Ovary (tissue), 10 donors: ENCODE results near the gene SYNJ2BP. TPM values are rescaled to one million over a fixed set of nuclear protein-coding genes. Genes with fewer than 3 reads are reported as not detected.

Source experiments
- DNase-seq, 5 donors: peaks; one replicate each; pipeline ENCODE4 v3.0.0-alpha.2; 2019 to 2020
- H3K27ac ChIP-seq, 2 donors: fragments of 200-600 bp; one replicate each; pipeline versions ENCODE4 v1.5.1 to v1.8.0; 2019 to 2022
- H3K27me3 ChIP-seq: fragments of 200-600 bp; one replicate; pipeline ENCODE4 v1.8.0; 2022
- H3K36me3 ChIP-seq: fragments of 200-600 bp; sonication (generic); one replicate; pipeline ENCODE4 v1.5.1; 2019
- H3K4me1 ChIP-seq: one replicate; pipeline ENCODE4 v1.8.1; 2013; ENCODE audit warnings: mild to moderate bottlenecking, moderate library complexity; ENCODE audit not compliant: insufficient read depth
- H3K4me3 ChIP-seq: fragments of 200-600 bp; sonication (generic); one replicate; pipeline ENCODE4 v1.5.1; 2017
- H3K9me3 ChIP-seq, 2 donors: fragments of 200-600 bp in 1 of 2; sonication (generic) in 1 of 2; one replicate each; pipeline versions ENCODE4 v1.5.1 to v1.8.1; 2013 to 2019; ENCODE audit warnings: mild to moderate bottlenecking in 1 of 2, moderate library complexity in 1 of 2
- EP300 ChIP-seq: sonication (generic); formaldehyde crosslinking; IDR thresholded peaks from one replicate; pipeline ENCODE4 v1.6.1; 2017; ENCODE audit warnings: antibody characterized with exemption
- POLR2A ChIP-seq: fragments of 450-650 bp; IDR thresholded peaks from one replicate; pipeline ENCODE4 v1.6.1; 2017; ENCODE audit warnings: antibody characterized with exemption, mild to moderate bottlenecking, moderate library complexity
- WGBS, 3 donors: extraction: QIAGEN DNeasy Blood & Tissue Kit in 1 of 3; methylation state at CpG; one replicate each; pipeline versions ENCODE4 v1.1.5 to v1.1.7; 2013 to 2017; 5-methylcytosine and 5-hydroxymethylcytosine counted together
- intact Hi-C, 4 donors: fragments of 100-400 bp; cut with DNase I; formaldehyde crosslinking; loops; one replicate each; pipeline versions ENCODE4 v1.11.0 to v1.15.1; 2022 to 2023
- long read RNA-seq, 3 donors: library from polyadenylated mRNA in 2 of 3; unstranded in 2 of 3; transcript quantifications; one replicate each; pipeline ENCODE4 v2.0.0 and lab custom pipeline, GENCODE V29; 2021 to 2026
- polyA plus RNA-seq, 2 donors: library from polyadenylated mRNA; stranded (reverse); fragments of 200-250 nt in 1 of 2; fragments of 350-450 nt in 1 of 2; fragmentation: Illumina TruSeq in 1 of 2; extraction: RNeasy Lipid Tissue Mini Kit (QIAGEN cat#74804) in 1 of 2; gene quantifications; one replicate each; pipeline ENCODE4 v1.2.3, GENCODE V29; 2013 to 2014
- total RNA-seq, 7 donors: library from RNA; depleted of rRNA in 2 of 7; stranded (reverse); fragments of >200 nt in 2 of 7; fragmentation: NEBNext Ultra II Directional in 3 of 7; extraction: Animal tissue kit (Norgen Biotek cat#: 25700) in 3 of 7; gene quantifications; one replicate each; pipeline versions ENCODE4 v1.1.0 to v1.2.4, GENCODE V29; 2016 to 2023
- TF ChIP-seq, protein P1 (sequence below), 3 donors: fragments of 450-650 bp in 2 of 3; fragments of 200-600 bp in 1 of 3; IDR thresholded peaks; one replicate each; pipeline versions ENCODE4 v1.5.1 to v1.8.0; 2016 to 2022; ENCODE audit warnings: antibody characterized with exemption in 3 of 3, mild to moderate bottlenecking in 1 of 3
- donor health status: DM: no; HTN: no; CAD: no; lungs with moderate emphysema.
- donor health status: DM: no; HTN: no; CAD: no.
- donor health status: Bipolar disorder and iron deficiency.
- donor health status: DM: yes; HTN: yes; CAD: no.
- donor health status: DM: no; HTN: no; CAD: no.
- donor health status: DM: yes; HTN: yes; CAD: no.

The SYNJ2BP gene, protein sequence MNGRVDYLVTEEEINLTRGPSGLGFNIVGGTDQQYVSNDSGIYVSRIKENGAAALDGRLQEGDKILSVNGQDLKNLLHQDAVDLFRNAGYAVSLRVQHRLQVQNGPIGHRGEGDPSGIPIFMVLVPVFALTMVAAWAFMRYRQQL
- total RNA-seq (10 to 100 TPM in 6 of 7 donors, 1 to 10 TPM in 1; 7.9 to 24.3 (median 20.6) TPM), polyA plus RNA-seq (10 to 100 TPM in 1 of 2 donors, 1 to 10 TPM in 1; 9.0 to 31.7 TPM)
- long read RNA-seq, donor 1, full-length matches to known transcripts = 47 of 58 reads
- long read RNA-seq, donor 1, partial matches to known transcripts = 0 of 58 reads
- long read RNA-seq, donor 1, other reads (novel, unspliced or antisense) = 11 of 58 reads
- long read RNA-seq, donor 2, full-length matches to known transcripts = 12 of 12 reads
- long read RNA-seq, donor 2, partial matches to known transcripts = 0 of 12 reads
- long read RNA-seq, donor 2, other reads (novel, unspliced or antisense) = 0 of 12 reads
- long read RNA-seq, donor 3, full-length matches to known transcripts = 13 of 17 reads
- long read RNA-seq, donor 3, partial matches to known transcripts = 0 of 17 reads
- long read RNA-seq, donor 3, other reads (novel, unspliced or antisense) = 4 of 17 reads

DNA sequence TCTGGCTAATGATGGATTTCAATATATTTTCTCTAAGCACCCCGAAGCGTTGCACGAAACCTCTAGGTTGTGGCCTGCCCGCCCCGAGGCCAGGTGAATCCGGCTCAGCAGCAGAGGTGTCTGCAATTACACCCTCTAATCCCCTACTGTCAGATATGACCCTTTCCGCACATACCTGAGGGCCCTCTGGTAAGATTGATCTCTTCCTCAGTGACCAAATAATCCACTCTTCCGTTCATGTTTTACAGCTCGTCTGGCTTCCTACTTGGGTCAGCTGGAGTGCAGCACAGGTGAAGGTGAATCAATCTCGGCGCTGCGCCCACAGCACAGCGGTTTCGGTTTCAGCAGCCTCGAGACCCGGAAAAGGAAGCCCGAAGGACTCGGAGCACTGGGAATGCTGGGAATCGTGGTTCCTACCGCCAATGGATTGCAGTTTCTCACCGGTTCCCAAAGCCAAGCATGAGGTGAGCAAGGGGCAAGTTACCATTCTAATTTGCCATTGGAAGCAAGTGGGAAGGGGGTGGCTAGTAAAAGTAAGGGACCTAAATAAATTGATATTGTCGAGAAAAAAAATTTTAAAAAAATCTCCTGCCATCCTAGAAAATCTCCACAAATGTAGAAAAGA is at the start of gene SYNJ2BP:
Gene SYNJ2BP, minus strand, starts transcription at position 366 of the 625 bp plus-strand sequence. Its CDS starts 127 bp downstream, at position 239.
- H3K36me3 ChIP-seq = no peaks in the 10 kb centered on the region
- H3K4me3 ChIP-seq = peak within 1 kb of the TSS; percentile 66
- H3K27me3 ChIP-seq = no peaks in the 10 kb centered on the region
- H3K27ac ChIP-seq = peak within 1 kb of the TSS in 1 of 2 donors; percentile 56
- TF ChIP-seq, protein P1, sequence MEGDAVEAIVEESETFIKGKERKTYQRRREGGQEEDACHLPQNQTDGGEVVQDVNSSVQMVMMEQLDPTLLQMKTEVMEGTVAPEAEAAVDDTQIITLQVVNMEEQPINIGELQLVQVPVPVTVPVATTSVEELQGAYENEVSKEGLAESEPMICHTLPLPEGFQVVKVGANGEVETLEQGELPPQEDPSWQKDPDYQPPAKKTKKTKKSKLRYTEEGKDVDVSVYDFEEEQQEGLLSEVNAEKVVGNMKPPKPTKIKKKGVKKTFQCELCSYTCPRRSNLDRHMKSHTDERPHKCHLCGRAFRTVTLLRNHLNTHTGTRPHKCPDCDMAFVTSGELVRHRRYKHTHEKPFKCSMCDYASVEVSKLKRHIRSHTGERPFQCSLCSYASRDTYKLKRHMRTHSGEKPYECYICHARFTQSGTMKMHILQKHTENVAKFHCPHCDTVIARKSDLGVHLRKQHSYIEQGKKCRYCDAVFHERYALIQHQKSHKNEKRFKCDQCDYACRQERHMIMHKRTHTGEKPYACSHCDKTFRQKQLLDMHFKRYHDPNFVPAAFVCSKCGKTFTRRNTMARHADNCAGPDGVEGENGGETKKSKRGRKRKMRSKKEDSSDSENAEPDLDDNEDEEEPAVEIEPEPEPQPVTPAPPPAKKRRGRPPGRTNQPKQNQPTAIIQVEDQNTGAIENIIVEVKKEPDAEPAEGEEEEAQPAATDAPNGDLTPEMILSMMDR (IDR thresholded peaks at IDR 0.05) = no peak
- no peak for TF ChIP-seq EP300
- no peak for TF ChIP-seq POLR2A
- peak; percentile 53 to 72 (median 60) for DNase-seq
- peaks cover 3% of the 10 kb centered on the region for H3K4me1 ChIP-seq
- no peaks in the 10 kb centered on the region for H3K9me3 ChIP-seq
- WGBS, 3 donors = 1% methylated on average over 22 of the region's 22 CpGs
- intact Hi-C loops = no loop called here

DNA sequence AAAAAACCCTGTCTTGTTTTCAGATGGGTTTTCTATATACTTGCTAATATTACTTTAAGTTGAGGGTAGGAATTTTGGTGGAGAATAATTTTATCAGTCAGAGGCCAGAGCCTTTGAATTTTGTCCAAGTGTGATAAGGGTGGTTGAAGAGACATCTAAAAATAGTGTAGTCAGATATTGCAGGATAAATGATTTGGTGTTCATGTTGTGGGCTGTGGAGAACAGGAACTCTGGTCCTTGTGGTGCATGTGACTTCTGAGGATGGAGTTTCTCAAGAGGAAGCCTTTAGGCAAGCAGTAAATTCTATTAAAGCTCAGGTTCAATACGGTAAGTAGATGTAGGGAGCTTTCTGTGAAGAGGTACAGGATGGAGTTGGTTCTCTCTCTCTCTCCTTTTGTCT is 37.8 kb upstream of the SYNJ2BP start:
- intact Hi-C loops = no loop called here
- Histone ChIP-seq H3K4me1 (no peaks in the 10 kb centered on the region), H3K9me3 (no peaks in the 10 kb centered on the region), H3K36me3 (no peaks in the 10 kb centered on the region), H3K27ac (no peak overlapping the region), H3K4me3 (no peak overlapping the region), H3K27me3 (no peaks in the 10 kb centered on the region)
- no peak for DNase-seq
- WGBS, 3 donors = 56 to 75% (median 63%) methylated on average over 1 of the region's 1 CpG
- TF ChIP-seq EP300 (no peak), POLR2A (no peak)
- TF ChIP-seq, protein P1 (IDR thresholded peaks at IDR 0.05) = no peak

DNA sequence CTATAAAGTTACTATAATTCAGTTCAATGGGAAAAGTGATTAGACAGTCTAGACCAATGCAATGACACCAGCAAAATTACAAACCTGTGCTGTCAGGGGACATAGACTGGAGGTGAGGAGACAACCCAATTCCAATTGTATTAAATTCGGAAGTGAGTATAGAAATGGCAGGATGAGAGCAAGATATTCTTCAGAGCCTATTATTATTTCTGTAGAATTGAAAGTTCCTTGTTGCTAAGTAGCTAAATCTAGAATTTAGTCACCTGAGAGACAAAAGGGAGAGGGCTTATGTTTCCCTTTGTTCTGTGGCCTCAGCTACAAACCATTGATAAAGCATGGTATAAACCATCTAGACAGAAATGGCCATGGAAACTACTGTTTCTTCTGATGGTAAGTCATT is 35.0 kb upstream of the SYNJ2BP start, which contains the start of gene ADAM21:
Gene ADAM21, plus strand, starts transcription at position 301 of the 400 bp plus-strand sequence. CDS start 5,326 bp downstream, outside the sequence.
- Histone ChIP-seq H3K4me3 (no peak within 1 kb of the TSS), H3K27me3 (no peaks in the 10 kb centered on the region), H3K9me3 (no peaks in the 10 kb centered on the region), H3K27ac (no peak within 1 kb of the TSS), H3K4me1 (no peaks in the 10 kb centered on the region), H3K36me3 (no peaks in the 10 kb centered on the region)
- TF ChIP-seq POLR2A (no peak), EP300 (no peak)
- TF ChIP-seq, protein P1 (IDR thresholded peaks at IDR 0.05) = no peak
- no peak for DNase-seq
- 92 to 94% (median 94%) methylated on average over 1 of the region's 1 CpG for WGBS, 3 donors
- intact Hi-C loops = no loop called here

DNA sequence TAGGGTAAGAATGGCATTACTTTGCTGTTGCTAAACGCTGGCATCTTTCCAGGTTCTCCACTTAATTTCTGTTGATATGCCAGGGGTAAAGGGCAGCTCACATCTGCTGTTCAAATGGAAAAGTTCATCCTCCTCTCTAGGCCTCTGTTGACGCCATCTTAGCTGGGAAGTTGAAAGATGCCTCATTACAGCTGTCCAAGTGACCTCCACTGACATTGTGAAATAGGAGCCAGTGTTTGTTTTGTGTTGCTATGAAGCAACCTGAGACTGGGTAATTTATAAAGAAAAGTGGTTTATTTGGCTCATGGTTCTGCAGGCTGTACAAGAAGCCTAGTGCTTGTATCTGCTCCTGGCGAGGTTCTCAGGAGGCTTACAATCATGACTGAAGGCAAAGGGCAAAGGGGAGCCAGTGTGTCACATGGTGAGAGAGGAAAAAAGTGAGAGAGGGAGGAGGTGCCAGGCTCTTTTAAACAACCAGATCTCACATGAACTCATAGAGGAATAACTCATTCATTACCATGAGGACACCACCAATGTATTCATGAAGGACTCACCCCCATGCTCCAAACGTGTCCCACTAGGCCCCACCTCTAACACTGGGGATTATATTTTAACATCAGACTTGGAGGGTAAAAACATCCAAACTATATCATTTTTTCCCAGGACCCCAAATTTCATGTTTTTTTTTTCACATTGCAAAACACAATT is 31.9 kb upstream of the SYNJ2BP start:
- TF ChIP-seq POLR2A = no peak
- TF ChIP-seq, protein P1 (IDR thresholded peaks at IDR 0.05) = no peak
- TF ChIP-seq EP300 = no peak
- Histone ChIP-seq H3K4me3 (no peak overlapping the region), H3K27me3 (no peaks in the 10 kb centered on the region), H3K27ac (no peak overlapping the region), H3K9me3 (no peaks in the 10 kb centered on the region), H3K4me1 (no peaks in the 10 kb centered on the region), H3K36me3 (no peaks in the 10 kb centered on the region)
- WGBS, 3 donors = 74 to 78% (median 76%) methylated on average over 4 of the region's 4 CpGs
- intact Hi-C loops = no loop called here
- no peak for DNase-seq
